Neuronal stem cell (in vitro differentiated cells): Measurements from ENCODE around the gene ABL1.

Experiments
- DNase-seq: peaks from one replicate; pipeline ENCODE4 v3.0.0-alpha.2; 2013; ENCODE audit warnings: low spot score
- H2AFZ ChIP-seq: one replicate; pipeline ENCODE4 v1.6.1; 2013; ENCODE audit warnings: mild to moderate bottlenecking, low read length, inconsistent platforms
- H2AK5ac ChIP-seq: 2 replicates; pipeline ENCODE4 v1.6.1; 2013; ENCODE audit warnings: low read depth, mild to moderate bottlenecking, inconsistent platforms, low read length, moderate library complexity, mixed read lengths
- H2BK120ac ChIP-seq: 2 replicates; pipeline ENCODE4 v1.6.1; 2013; ENCODE audit warnings: low read depth, mild to moderate bottlenecking, inconsistent platforms, low read length, moderate library complexity, mixed read lengths
- H2BK12ac ChIP-seq: one replicate; pipeline ENCODE4 v1.6.1; 2013; ENCODE audit warnings: low read length, inconsistent platforms
- H2BK15ac ChIP-seq: 2 replicates; pipeline ENCODE4 v1.6.1; 2013; ENCODE audit warnings: mild to moderate bottlenecking, low read length, inconsistent platforms, mixed read lengths
- H2BK5ac ChIP-seq: one replicate; pipeline ENCODE4 v1.6.1; 2013; ENCODE audit warnings: inconsistent platforms, mild to moderate bottlenecking, low read length, moderate library complexity
- H3K14ac ChIP-seq: one replicate; pipeline ENCODE4 v1.6.1; 2013; ENCODE audit warnings: low read length, inconsistent platforms
- H3K18ac ChIP-seq: 2 replicates; pipeline ENCODE4 v1.6.1; 2013; ENCODE audit warnings: low read length, inconsistent platforms
- H3K23ac ChIP-seq: 2 replicates; pipeline ENCODE4 v1.6.1; 2013; ENCODE audit warnings: low read depth, mild to moderate bottlenecking, mixed read lengths, low read length, inconsistent platforms; ENCODE audit not compliant: poor library complexity
- H3K27ac ChIP-seq: replicated peaks from 3 replicates; pipeline ENCODE4 v1.5.1; 2013; ENCODE audit warnings: low read length, inconsistent platforms
- H3K27me3 ChIP-seq, 3 experiments: 2 replicates each; pipeline ENCODE4 v1.6.1; 2013; ENCODE audit warnings: low read length in 3 of 3, mild to moderate bottlenecking in 2 of 3, inconsistent platforms in 1 of 3, low read depth in 1 of 3, mixed read lengths in 1 of 3, moderate library complexity in 1 of 3; ENCODE audit not compliant: control insufficient read depth in 3 of 3, insufficient read depth in 3 of 3
- H3K36me3 ChIP-seq, 2 donors: replicated peaks in 1 of 2; 2 replicates each; pipeline ENCODE4 v1.6.1; 2013; ENCODE audit warnings: low read length in 2 of 2; ENCODE audit not compliant: control insufficient read depth in 2 of 2, insufficient read depth in 2 of 2
- H3K4ac ChIP-seq: 2 replicates; pipeline ENCODE4 v1.6.1; 2013; ENCODE audit warnings: inconsistent platforms, mild to moderate bottlenecking, low read length, moderate library complexity
- H3K4me1 ChIP-seq, 2 donors: 1 replicate in 1 of 2; 2 replicates in 1 of 2; pipeline ENCODE4 v1.6.1; 2013; ENCODE audit warnings: low read length in 2 of 2, low read depth in 1 of 2; ENCODE audit not compliant: control insufficient read depth in 2 of 2, insufficient read depth in 1 of 2
- H3K4me2 ChIP-seq: one replicate; pipeline ENCODE4 v1.6.1; 2013; ENCODE audit warnings: mild to moderate bottlenecking, low read length, inconsistent platforms; ENCODE audit not compliant: insufficient read depth, poor library complexity, severe bottlenecking
- H3K4me3 ChIP-seq, 2 donors: 2 replicates each; pipeline ENCODE4 v1.5.1; 2013; ENCODE audit warnings: low read length in 2 of 2, mild to moderate bottlenecking in 2 of 2, inconsistent platforms in 1 of 2, moderate library complexity in 1 of 2
- H3K79me1 ChIP-seq: one replicate; pipeline ENCODE4 v1.6.1; 2013; ENCODE audit warnings: low read depth, mild to moderate bottlenecking, inconsistent platforms, low read length, moderate library complexity
- H3K9ac ChIP-seq: one replicate; pipeline ENCODE4 v1.6.1; 2013; ENCODE audit warnings: mild to moderate bottlenecking, low read depth, low read length, inconsistent platforms; ENCODE audit not compliant: poor library complexity
- H3K9me3 ChIP-seq, 2 donors: replicated peaks in 1 of 2; 2 replicates each; pipeline versions ENCODE3 to v1.6.1; 2013; ENCODE audit warnings: low read length in 2 of 2, mild to moderate bottlenecking in 2 of 2, inconsistent platforms in 1 of 2, low read depth in 1 of 2, mixed read lengths in 1 of 2, moderate library complexity in 1 of 2; ENCODE audit not compliant: control insufficient read depth in 2 of 2, insufficient read depth in 1 of 2
- H4K8ac ChIP-seq: one replicate; pipeline ENCODE4 v1.6.1; 2013; ENCODE audit warnings: low read depth, mild to moderate bottlenecking, inconsistent platforms, low read length, moderate library complexity
- H4K91ac ChIP-seq: one replicate; pipeline ENCODE4 v1.6.1; 2013; ENCODE audit warnings: low read length, low read depth, mild to moderate bottlenecking, inconsistent platforms; ENCODE audit not compliant: poor library complexity
- WGBS, 2 donors: extraction: QIAGEN DNeasy Blood & Tissue Kit; methylation state at CpG; one replicate each; pipeline ENCODE4 v1.1.7; 2013; ENCODE audit warnings: missing lambda C conversion rate in 2 of 2, mixed read lengths in 1 of 2; ENCODE audit not compliant: insufficient read length in 2 of 2, insufficient replicate concordance in 1 of 2; ENCODE audit errors: extremely low coverage in 2 of 2; 5-methylcytosine and 5-hydroxymethylcytosine counted together

The ABL1 gene

DNA sequence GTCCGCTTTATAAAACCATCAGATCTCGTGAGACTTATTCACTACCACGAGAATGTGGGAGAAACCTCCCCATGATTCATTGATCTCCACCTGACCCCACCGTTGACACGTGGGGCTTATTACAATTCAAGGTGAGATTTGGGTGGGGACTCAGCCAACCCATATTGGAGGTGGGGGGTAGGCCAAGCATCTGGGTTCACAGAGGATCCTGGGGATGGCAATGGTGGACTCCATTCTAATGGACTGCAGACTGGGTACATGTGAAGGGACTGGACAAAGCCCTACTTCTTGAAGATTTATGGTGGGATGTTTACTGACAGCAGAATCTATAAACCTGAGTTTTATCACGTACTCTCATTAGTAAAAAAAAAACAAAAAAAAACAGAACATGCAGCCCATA, 46.5 kb downstream of the ABL1 start:
- Histone ChIP-seq H3K9ac (no peak overlapping the region), H2BK5ac (no peak overlapping the region), H3K4me3 (no peak overlapping the region), H3K18ac (no peak overlapping the region), H3K4ac (no peak overlapping the region), H3K14ac (no peak overlapping the region), H3K4me1 (peaks cover 0 to 8% of the 10 kb centered on the region in 2 donors), H4K91ac (no peak overlapping the region), H2AFZ (no peak overlapping the region), H2BK120ac (no peak overlapping the region), H3K9me3 (no peaks in the 10 kb centered on the region), H2BK15ac (no peak overlapping the region), H2AK5ac (no peak overlapping the region), H3K23ac (no peak overlapping the region), H3K27me3 (no peaks in the 10 kb centered on the region), H3K27ac (no peak overlapping the region), H2BK12ac (no peak overlapping the region), H3K4me2 (no peak overlapping the region), H3K36me3 (peaks cover 66 to 93% of the 10 kb centered on the region in 2 donors), H3K79me1 (peaks cover 5% of the 10 kb centered on the region), H4K8ac (no peak overlapping the region)
- WGBS, 2 donors: no CpG with 5 or more reads among the region's 6 CpGs
- DNase-seq: no peak

DNA sequence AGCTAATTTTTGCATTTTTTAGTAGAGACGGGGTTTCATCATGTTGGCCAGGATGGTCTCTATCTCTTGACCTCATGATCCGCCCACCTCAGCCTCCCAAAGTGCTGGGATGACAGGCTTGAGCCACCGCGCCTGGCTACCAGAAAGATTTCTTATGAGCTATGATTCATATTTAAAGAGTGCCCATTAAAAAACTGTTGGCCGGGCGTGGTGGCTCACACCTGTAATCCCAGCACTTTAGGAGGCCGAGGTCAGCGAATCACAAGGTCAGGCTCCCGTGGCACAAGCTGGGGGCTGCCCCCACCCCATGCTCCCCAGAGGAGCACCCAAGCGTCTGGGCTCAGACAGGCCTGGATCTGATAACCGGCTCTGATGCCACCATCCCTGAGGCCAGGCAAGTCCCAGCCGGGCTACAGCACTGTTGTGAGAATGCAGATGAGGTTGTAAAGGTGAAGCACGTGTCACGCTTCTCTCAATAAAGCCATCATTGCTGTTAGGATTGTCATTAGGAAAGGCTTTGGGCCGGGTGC, 47.7 kb downstream of the ABL1 start:
- no peak overlapping the region for H2BK120ac ChIP-seq
- no peak overlapping the region for H3K14ac ChIP-seq
- WGBS, 2 donors: no CpG with 5 or more reads among the region's 15 CpGs
- H3K36me3 ChIP-seq: peaks cover 71 to 95% of the 10 kb centered on the region in 2 donors
- no peak overlapping the region for H4K91ac ChIP-seq
- H3K4ac ChIP-seq: no peak overlapping the region
- H3K18ac ChIP-seq: no peak overlapping the region
- H2AFZ ChIP-seq: no peak overlapping the region
- no peak overlapping the region for H3K9ac ChIP-seq
- no peaks in the 10 kb centered on the region for H3K27me3 ChIP-seq
- peaks cover 0 to 8% of the 10 kb centered on the region in 2 donors for H3K4me1 ChIP-seq
- no peak overlapping the region for H2BK12ac ChIP-seq
- H3K4me2 ChIP-seq: no peak overlapping the region
- H3K79me1 ChIP-seq: peaks cover 5% of the 10 kb centered on the region
- no peak for DNase-seq
- H2BK15ac ChIP-seq: no peak overlapping the region
- no peak overlapping the region for H4K8ac ChIP-seq
- no peak overlapping the region for H3K23ac ChIP-seq
- H3K4me3 ChIP-seq: no peak overlapping the region
- no peak overlapping the region for H3K27ac ChIP-seq
- no peak overlapping the region for H2BK5ac ChIP-seq
- H2AK5ac ChIP-seq: no peak overlapping the region
- H3K9me3 ChIP-seq: no peaks in the 10 kb centered on the region

- H4K91ac ChIP-seq: no peak overlapping the region
- peaks cover 71 to 97% of the 10 kb centered on the region in 2 donors for H3K36me3 ChIP-seq
- no CpG with 5 or more reads among the region's 5 CpGs for WGBS, 2 donors
Observed at GRCh38 chr9:130883479-130883878, 48.4 kb downstream of the ABL1 start.

DNA sequence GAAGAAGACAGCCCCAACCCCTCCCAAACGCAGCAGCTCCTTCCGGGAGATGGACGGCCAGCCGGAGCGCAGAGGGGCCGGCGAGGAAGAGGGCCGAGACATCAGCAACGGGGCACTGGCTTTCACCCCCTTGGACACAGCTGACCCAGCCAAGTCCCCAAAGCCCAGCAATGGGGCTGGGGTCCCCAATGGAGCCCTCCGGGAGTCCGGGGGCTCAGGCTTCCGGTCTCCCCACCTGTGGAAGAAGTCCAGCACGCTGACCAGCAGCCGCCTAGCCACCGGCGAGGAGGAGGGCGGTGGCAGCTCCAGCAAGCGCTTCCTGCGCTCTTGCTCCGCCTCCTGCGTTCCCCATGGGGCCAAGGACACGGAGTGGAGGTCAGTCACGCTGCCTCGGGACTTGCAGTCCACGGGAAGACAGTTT, 49.1 kb downstream of the ABL1 start:
- H2AK5ac ChIP-seq: no peak overlapping the region
- peaks cover 5% of the 10 kb centered on the region for H3K79me1 ChIP-seq
- H3K9me3 ChIP-seq: no peaks in the 10 kb centered on the region
- H3K9ac ChIP-seq: no peak overlapping the region
- no peak overlapping the region for H3K4me2 ChIP-seq
- H2BK12ac ChIP-seq: no peak overlapping the region
- no CpG with 5 or more reads among the region's 25 CpGs for WGBS, 2 donors
- H3K4ac ChIP-seq: no peak overlapping the region
- no peak overlapping the region for H2AFZ ChIP-seq
- H2BK15ac ChIP-seq: no peak overlapping the region
- no peak overlapping the region for H4K8ac ChIP-seq
- H3K27ac ChIP-seq: no peak overlapping the region
- no peak for DNase-seq
- no peaks in the 10 kb centered on the region for H3K27me3 ChIP-seq
- peak overlapping the region; percentile 75 for H3K23ac ChIP-seq
- peaks cover 0 to 8% of the 10 kb centered on the region in 2 donors for H3K4me1 ChIP-seq
- no peak overlapping the region for H3K18ac ChIP-seq
- peak overlapping the region; percentile 62 for H2BK5ac ChIP-seq
- H3K36me3 ChIP-seq: peaks cover 73 to 98% of the 10 kb centered on the region in 2 donors
- H4K91ac ChIP-seq: no peak overlapping the region
- H3K4me3 ChIP-seq: no peak overlapping the region
- H2BK120ac ChIP-seq: no peak overlapping the region
- H3K14ac ChIP-seq: peak overlapping the region; percentile 31

More at GRCh38 chr9:130883479-130883878, 48.4 kb downstream of the ABL1 start:
- no peak overlapping the region for H2BK120ac ChIP-seq
- no peaks in the 10 kb centered on the region for H3K9me3 ChIP-seq
- H3K9ac ChIP-seq: no peak overlapping the region
- no peak overlapping the region for H3K18ac ChIP-seq
- no peak overlapping the region for H3K27ac ChIP-seq
- H3K14ac ChIP-seq: no peak overlapping the region
- H3K23ac ChIP-seq: no peak overlapping the region
- H2AFZ ChIP-seq: no peak overlapping the region
- no peak overlapping the region for H3K4ac ChIP-seq
- no peak overlapping the region for H4K8ac ChIP-seq
- no peaks in the 10 kb centered on the region for H3K27me3 ChIP-seq
- no peak overlapping the region for H2BK5ac ChIP-seq
- H3K4me3 ChIP-seq: no peak overlapping the region
- H2BK15ac ChIP-seq: no peak overlapping the region
- H2AK5ac ChIP-seq: no peak overlapping the region
- no peak overlapping the region for H3K4me2 ChIP-seq
- DNase-seq: no peak
- H2BK12ac ChIP-seq: no peak overlapping the region
- H3K79me1 ChIP-seq: peaks cover 5% of the 10 kb centered on the region
- H3K4me1 ChIP-seq: peaks cover 0 to 8% of the 10 kb centered on the region in 2 donors
